ENCODE measurements around the gene LTF. TPM values are rescaled to one million over a fixed set of nuclear protein-coding genes. Genes with fewer than 3 reads are reported as not detected.
"Not testable (repeated sequence)": the region's sequence is repeated elsewhere in the genome, so short reads cannot be mapped to it uniquely, and the experiment has no call there.

LTF gene
- total RNA-seq, 4 donors from 2014 or later = 0.14 to 3.3 TPM; not detected in 2

- TF ChIP-seq POLR2AphosphoS5 (IDR thresholded peaks at IDR 0.05) (no peak), POLR2A (IDR thresholded peaks at IDR 0.05) (no peak), CTCF (IDR thresholded peaks at IDR 0.05) (no peak), EP300 (IDR thresholded peaks at IDR 0.05; ENCODE audit: low read depth) (no peak)
- Histone ChIP-seq H3K36me3 (no peaks in the 10 kb centered on the region), H3K27me3 (no peaks in the 10 kb centered on the region), H3K4me1 (no peaks in the 10 kb centered on the region), H3K27ac (no peak within 1 kb of the TSS), H3K9me3 (no peaks in the 10 kb centered on the region), H3K4me3 (no peak within 1 kb of the TSS)
- in situ Hi-C loops (cut with MboI; ENCODE audit: low pct_ligation_motif_present in 1 of 4, low pct_unique_long_range_greater_than_20kb in 1 of 4, low sequenced_read_pairs in 3 of 4) = no loop called here
- WGBS, 2 donors (ENCODE audit: low coverage in 1 of 2) = 70 to 74% methylated on average over 2 to 9 of the region's 9 CpGs
- no peak for DNase-seq
- intact Hi-C loops (cut with DNase I; ENCODE audit: low total_unique reads) = no loop called here
These were observed 33.0 kb upstream of the LTF start, which contains the start of gene RTP3 for GRCh38 chr3:46497556-46498265. RTP3 (plus strand) TSS chr3:46497976; CDS start chr3:46498063, 87 bp downstream.

- peak; percentile 52 for DNase-seq
- intact Hi-C loops (cut with DNase I; ENCODE audit: low total_unique reads) (no loop called here), in situ Hi-C loops (cut with MboI; ENCODE audit: low pct_ligation_motif_present in 1 of 4, low pct_unique_long_range_greater_than_20kb in 1 of 4, low sequenced_read_pairs in 3 of 4) (no loop called here)
- no peaks in the 10 kb centered on the region for H3K36me3 ChIP-seq
- TF ChIP-seq EP300 (IDR thresholded peaks at IDR 0.05; ENCODE audit: low read depth) (no peak), POLR2AphosphoS5 (IDR thresholded peaks at IDR 0.05) (no peak), CTCF (IDR thresholded peaks at IDR 0.05) (peak in 4 of 5 experiments; percentile 13 to 26 (median 20)), POLR2A (IDR thresholded peaks at IDR 0.05) (no peak)
- no peaks in the 10 kb centered on the region for H3K27me3 ChIP-seq
- H3K27ac ChIP-seq = no peak overlapping the region
- H3K9me3 ChIP-seq = no peaks in the 10 kb centered on the region
- WGBS, 2 donors (ENCODE audit: low coverage in 1 of 2) = 70 to 80% methylated on average over 2 to 9 of the region's 9 CpGs
- no peak overlapping the region for H3K4me3 ChIP-seq
- no peaks in the 10 kb centered on the region for H3K4me1 ChIP-seq
These were observed 32.2 kb upstream of the LTF start for GRCh38 chr3:46496746-46497555.

- H3K4me1 ChIP-seq = no peaks in the 10 kb centered on the region
- DNase-seq = no peak
- no peak overlapping the region for H3K4me3 ChIP-seq
- in situ Hi-C loops (cut with MboI; ENCODE audit: low pct_ligation_motif_present in 1 of 4, low pct_unique_long_range_greater_than_20kb in 1 of 4, low sequenced_read_pairs in 3 of 4) (no loop called here), intact Hi-C loops (cut with DNase I; ENCODE audit: low total_unique reads) (no loop called here)
- H3K36me3 ChIP-seq = no peaks in the 10 kb centered on the region
- no peak for TF ChIP-seq POLR2A (IDR thresholded peaks at IDR 0.05)
- TF ChIP-seq POLR2AphosphoS5 (IDR thresholded peaks at IDR 0.05) = peak in 2 of 3 donors; percentile 22 to 26
- no peak for TF ChIP-seq CTCF (IDR thresholded peaks at IDR 0.05)
- H3K9me3 ChIP-seq = no peaks in the 10 kb centered on the region
- 78 to 80% methylated on average over 5 of the region's 5 CpGs for WGBS, 2 donors (ENCODE audit: low coverage in 1 of 2)
- H3K27me3 ChIP-seq = no peaks in the 10 kb centered on the region
- peak overlapping the region in 1 of 4 donors; percentile 37 for H3K27ac ChIP-seq
These were observed 31.3 kb upstream of the LTF start for GRCh38 chr3:46495901-46496456.

GRCh38 chr3:46494491-46494890 lies 29.8 kb upstream of the LTF start:
- H3K9me3 ChIP-seq; DNase-seq; H3K27ac ChIP-seq; H3K27me3 ChIP-seq; H3K36me3 ChIP-seq; H3K4me3 ChIP-seq; intact Hi-C loops (cut with DNase I; ENCODE audit: low total_unique reads); H3K4me1 ChIP-seq: not testable (repeated sequence)
- WGBS, 2 donors (ENCODE audit: low coverage in 1 of 2) = 93% methylated on average over 15 of the region's 33 CpGs; no CpG with 5 or more reads in 1 of the 2 donors
- in situ Hi-C loops (cut with MboI; ENCODE audit: low pct_ligation_motif_present in 1 of 4, low pct_unique_long_range_greater_than_20kb in 1 of 4, low sequenced_read_pairs in 3 of 4) = loop anchor here in 1 of 4 donors (5.0 kb wide), 1 partner anchor 63 kb away; no protein-coding TSS in a partner anchor
